NCI-H2107 (cell line): Measurements from ENCODE around the gene KRTAP4-9.
"Not testable (repeated sequence)": the region's sequence is repeated elsewhere in the genome, so short reads cannot be mapped to it uniquely, and the experiment has no call there.

Source experiments
- DNase-seq: peaks from one replicate; lab custom pipeline; 2025; lab: John Stamatoyannopoulos, UW

Gene KRTAP4-9

DNA sequence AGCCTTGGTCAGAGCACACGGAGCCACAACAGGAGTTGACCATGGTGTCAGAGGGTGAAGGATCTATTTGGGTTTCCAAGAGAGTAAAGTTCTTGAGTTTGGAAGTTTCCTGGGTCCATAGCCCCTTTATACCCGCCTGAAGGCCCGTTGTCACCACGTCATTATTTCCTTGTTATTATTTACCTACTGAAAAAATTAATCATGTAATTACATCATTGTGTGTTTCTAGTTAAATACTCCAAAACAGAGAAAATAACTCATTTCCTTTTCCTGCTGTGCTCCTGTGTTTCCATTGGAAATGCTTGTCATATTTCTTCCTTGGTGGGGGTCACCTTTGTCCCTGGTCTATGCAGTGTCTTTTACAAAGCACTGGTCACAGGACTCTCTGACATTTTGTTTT is 7.1 kb upstream of the KRTAP4-9 start, which contains the start of gene KRTAP4-8:
TSS of gene KRTAP4-8 (minus strand) at position 101 of the 400 bp plus-strand sequence. CDS start at position 43, 58 bp downstream.
- DNase-seq: no peak

GRCh38 chr17:41098481-41098880 is 6.7 kb upstream of the KRTAP4-9 start:
- no peak for DNase-seq

GRCh38 chr17:41099682-41100480 is 5.3 kb upstream of the KRTAP4-9 start:
- DNase-seq: not testable (repeated sequence)

DNA sequence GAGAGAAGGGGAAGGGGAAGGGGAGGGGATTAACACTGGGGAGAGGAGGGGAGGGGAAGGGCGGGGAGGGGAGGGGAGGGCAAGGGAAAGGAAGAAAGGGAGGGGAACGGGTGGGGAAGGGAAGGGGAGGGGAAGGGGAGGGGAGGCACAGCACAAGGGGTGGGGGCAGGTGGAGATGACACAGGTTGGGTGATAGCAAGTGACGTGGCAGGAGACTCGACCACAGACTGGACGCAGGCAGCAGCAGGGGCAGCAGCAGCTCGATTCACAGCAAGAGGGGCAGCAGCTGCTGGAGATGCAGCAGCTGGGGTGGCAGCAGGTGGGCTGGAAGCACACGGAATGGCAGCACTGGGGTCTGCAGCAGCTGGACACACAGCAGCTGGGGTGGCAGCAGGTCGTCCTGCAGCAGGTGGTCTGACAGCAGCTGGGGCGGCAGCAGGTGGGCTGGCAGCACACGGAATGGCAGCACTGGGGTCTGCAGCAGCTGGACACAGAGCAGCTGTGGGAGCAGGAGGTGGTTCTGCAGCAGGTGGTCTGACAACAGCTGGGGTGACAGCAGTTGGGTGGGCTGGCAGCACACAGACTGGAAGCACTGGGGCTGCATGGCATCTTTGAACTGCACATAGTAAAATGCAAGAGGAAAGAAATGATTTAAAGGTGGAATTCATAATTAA is 3.5 kb upstream of the KRTAP4-9 start, which contains the start of gene KRTAP4-16:
TSS of gene KRTAP4-16 (minus strand) at position 624 of the 674 bp plus-strand sequence. CDS start at position 624, 0 bp downstream.
- no peak for DNase-seq

GRCh38 chr17:41103896-41104295 is 1.3 kb upstream of the KRTAP4-9 start:
- DNase-seq: no peak

GRCh38 chr17:41104386-41105038 is 677 bp upstream of the KRTAP4-9 start:
- DNase-seq: not testable (repeated sequence)

- DNase-seq: no peak
These were observed 2.8 kb downstream of the KRTAP4-9 start for GRCh38 chr17:41107941-41108450.

DNA sequence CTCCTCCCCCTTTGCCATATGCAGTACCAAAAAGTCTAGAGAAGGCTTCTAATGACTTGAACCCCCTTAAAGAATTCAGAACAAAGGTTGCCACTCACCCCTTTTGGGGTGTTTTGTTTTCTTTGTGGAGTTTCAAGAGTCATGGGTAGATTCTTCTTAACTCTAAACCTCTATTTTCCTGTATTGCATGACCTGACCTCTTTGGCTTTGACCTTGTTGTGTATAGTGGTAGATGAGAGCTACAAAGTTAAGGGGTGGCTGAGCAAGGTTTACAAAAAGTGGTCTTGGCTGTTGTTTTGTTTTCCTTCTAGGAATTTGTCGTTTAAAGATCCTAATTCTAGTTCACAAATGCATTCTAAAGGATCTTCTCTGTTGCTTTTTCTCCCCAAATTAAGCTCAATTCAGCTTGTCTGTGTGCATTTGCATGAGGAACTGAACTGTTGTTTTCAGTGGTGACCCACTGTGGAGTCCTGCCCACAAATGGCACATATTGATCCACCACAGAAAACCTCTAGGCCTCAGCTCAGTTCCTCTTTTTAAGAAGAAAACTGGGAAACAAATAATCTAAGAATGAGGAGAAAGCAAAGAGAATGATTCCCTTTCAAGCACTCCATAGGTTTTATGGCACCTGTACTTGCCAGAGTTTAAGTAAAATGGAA is 3.7 kb downstream of the KRTAP4-9 start:
- not testable (repeated sequence) for DNase-seq

DNA sequence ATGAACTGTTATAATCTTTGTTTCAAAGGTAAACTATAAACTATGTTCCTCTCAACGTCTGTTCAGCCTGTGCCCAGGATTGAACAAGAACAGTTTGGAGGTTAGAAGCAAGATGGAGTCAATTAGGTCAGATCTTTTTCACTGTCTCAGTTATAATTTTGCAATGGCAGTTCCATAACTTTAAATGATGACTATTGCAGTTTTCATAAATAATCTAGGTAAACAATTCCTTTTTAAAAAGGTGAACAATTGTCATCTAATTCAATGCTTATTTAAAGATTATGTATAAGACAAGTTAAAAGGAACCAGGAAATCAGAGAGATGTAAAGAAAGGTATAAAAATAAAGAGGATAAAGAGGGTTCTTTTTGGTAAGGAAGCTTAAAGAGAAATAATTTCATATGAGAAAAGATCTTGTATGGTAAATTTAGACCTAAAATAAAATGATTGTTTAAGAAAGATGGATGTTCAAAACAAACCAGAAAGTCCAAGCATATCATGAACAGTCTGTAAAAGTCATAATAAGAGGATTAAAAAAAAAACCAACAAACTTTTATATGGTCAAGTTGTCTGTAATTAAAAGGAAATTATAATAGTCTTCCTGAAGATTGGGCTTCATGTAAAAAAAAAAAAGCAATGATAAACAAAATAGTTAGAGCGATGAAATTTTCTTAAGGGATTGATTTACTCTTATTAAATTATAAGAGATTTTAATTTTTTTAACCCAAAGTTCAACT is 6.1 kb downstream of the KRTAP4-9 start:
- DNase-seq: no peak

DNA sequence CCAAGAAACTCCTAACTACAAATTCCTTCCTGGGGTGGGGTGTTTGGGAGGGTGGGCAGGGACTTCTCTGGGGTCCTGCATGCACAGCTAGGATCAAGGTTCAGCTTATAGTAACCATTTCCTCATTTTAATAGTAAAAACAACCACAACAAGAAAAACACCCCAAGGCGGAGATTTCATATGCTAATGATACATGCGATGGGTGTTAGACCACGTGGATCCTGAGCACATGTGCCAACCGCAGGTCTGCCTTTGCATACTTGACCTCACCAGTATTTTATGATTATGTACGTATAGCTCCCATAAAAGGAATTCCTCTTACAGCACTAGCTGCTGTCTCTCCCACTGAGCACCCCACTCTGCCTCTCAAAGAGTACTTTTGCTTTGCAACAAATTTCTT is 11.1 kb downstream of the KRTAP4-9 start:
- DNase-seq: no peak

DNA sequence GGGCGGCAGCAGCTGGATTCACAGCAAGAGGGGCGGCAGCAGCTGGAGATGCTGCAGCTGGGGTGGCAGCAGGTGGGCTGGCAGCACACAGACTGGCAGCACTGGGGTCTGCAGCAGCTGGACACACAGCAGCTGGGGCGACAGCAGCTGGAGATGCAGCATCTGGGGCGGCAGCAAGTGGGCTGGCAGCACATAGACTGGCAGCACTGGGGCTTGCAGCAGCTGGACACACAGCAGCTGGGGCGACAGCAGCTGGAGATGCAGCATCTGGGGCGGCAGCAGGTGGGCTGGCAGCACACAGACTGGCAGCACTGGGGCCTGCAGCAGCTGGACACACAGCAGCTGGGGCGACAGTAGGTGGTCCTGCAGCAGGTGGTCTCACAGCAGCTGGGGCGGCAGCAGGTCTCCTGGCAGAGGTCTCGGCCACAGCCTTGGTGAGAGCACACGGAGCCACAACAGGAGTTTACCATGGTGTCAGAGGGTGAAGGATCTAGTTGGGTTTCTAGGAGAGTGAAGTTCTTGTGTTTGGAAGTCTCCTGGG is 12.7 kb downstream of the KRTAP4-9 start, which contains the start of gene KRTAP4-11:
TSS of gene KRTAP4-11 (minus strand) at position 528 of the 541 bp plus-strand sequence. CDS start at position 470, 58 bp downstream.
- not testable (repeated sequence) for DNase-seq

DNA sequence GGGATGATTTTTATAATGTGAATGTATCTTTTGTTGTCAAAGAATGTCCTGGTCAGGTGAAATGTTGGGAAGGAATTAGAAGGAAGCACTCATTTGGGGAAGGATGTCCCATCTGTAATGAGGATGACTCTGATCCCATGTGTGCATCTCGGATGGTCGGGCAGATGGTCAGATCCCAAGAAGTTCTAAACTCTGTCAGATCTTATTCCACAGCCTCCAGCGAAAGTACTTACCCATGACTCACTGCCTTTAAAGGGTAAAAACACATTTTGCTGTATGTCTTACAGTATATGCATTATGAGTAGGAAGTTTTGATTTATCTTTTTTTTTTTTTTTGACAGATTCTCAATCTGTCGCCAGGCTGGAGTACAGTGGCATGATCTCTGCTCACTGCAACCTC is 13.5 kb downstream of the KRTAP4-9 start:
- no peak for DNase-seq

DNA sequence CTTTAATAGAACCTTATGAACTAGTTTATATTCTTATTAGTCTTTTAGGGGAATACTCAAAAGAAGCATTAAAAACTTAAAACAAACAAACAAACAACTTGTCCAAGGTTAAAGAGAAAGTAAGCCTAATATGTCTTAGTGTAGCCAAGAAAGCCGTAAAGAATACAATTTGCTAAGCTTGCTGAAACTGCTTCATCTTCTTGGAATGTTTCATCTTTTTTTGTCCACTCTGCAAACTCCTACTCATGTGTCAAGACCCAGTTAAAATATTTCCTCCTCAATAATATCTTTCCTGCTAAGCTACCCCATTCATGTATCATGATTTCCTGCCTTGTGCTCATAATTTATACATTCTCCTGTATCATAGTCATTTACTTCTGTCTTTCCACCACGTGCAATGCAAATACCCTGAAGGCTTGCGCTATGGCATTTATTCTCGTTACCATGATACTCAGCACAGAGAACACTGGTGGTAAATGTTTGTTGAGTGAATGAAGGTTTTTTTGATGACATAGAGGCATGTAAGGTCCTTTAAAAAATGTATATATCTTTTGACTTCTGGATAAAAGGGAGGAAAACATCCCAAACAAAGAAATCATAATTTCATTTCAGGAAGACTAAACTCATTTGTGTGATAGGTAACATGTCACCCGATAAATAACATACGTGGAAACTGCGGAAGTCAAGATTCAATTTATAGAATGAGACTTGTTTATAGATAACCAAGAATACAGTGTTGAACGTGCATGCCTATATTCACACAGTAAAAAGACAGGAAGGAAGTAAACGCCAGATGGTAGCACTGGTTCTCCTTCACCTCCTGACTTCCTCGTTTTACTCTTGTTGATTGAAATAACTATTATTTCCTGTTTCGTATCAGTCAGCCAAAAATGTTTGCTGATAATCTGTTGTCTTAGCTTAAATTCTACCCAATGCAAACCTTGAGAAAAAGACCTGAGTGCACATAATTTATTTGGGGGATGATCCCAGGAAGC is 14.8 kb downstream of the KRTAP4-9 start:
- DNase-seq: not testable (repeated sequence)

DNA sequence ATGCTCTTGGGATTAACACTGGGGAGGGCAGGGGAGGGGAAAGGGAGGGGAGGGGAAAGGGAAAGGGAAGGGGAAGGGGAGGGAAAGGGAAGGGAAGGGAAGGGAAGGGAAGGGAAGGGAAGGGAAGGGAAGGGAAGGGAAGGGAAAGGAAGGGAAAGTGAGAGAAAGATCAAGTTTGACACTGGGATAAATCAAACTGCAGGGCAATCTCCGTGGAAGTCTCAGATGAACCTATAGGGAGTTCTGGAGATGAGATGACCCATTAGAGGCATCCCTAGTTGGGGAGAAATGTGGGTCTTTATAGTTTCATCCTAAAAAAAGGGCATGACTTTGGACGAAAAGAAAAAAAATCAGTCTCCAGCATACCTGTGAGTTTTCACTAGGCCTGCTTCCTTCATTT is 16.6 kb downstream of the KRTAP4-9 start:
- DNase-seq: no peak

DNA sequence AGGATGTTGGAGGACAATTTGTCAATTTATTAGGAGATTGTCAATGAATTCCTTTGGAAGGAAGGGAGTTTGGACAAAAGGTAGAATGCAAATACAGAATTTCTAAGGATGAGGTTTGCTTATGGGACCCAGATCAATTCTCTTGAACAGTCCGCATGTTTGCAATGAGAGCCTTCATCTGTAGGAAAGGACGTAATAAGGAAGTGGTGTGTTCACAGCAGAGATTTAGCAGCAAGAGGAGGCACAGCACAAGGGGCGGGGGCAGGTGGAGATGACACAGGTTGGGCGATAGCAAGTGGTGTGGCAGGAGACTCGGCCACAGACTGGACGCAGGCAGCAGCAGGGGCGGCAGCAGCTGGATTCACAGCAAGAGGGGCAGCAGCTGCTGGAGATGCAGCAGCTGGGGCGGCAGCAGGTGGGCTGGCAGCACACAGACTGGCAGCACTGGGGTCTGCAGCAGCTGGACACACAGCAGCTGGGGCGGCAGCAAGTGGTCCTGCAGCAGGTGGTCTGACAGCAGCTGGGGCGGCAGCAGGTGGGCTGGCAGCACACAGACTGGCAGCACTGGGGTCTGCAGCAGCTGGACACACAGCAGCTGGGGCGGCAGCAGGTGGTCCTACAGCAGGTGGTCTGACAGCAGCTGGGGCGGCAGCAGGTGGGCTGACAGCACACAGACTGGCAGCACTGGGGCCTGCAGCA is 18.3 kb downstream of the KRTAP4-9 start:
- DNase-seq: not testable (repeated sequence)

GRCh38 chr17:41123991-41124371 is 18.8 kb downstream of the KRTAP4-9 start, which contains the start of gene KRTAP4-12:
Gene KRTAP4-12, minus strand, starts transcription at chr17:41124182. Its CDS starts 60 bp downstream, at chr17:41124122.
- DNase-seq: not testable (repeated sequence)

- no peak for DNase-seq
These were observed 19.9 kb downstream of the KRTAP4-9 start for GRCh38 chr17:41125064-41125463.

DNA sequence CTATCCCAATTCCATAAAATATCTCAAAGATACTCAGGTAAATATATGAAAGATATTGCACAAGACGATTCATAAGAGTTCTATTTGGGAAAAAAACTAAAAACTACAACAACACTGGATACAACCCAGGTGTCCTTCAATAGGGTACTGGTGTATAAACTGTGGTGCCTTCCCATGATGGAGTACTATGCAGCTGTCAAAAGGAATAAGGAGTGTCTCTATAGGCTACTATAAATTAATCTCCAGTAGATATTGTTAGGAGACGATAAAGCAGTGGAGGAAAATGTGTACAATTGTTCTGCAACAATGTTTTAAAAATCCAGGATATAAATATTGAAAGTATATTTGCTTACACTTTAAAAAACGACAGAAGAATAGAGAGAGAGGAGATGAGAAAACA is 21.2 kb downstream of the KRTAP4-9 start:
- DNase-seq: no peak

DNA sequence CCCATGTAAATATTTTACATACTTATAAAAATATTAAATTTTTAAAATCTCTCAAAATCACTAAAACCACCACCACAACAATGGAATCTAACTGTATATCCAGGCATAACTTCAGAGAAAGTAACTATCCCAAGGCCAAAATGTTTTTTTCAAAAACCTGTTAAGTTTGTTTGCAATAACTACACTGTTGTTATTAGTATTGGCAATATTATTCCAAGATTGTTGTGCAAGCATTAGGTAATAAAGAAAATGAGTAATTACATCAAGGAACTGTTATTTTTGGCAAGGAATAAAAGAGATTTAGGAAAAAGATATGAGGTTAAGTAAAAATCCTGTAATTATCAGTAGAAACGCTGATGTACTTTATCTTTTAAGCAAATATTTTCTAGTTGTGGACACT is 22.2 kb downstream of the KRTAP4-9 start:
- DNase-seq: no peak
